B cell (primary cell): ENCODE data around the gene RNF112. TPM values are rescaled to one million over a fixed set of nuclear protein-coding genes. Genes with fewer than 3 reads are reported as not detected.
A peak's percentile ranks its signal among the peaks of the same experiment; 100 is the strongest.

Experiments
- ATAC-seq: fragments of 200-7000 bp; cut with Tn5 transposase; one replicate; pipeline ENCODE4 v1.10.0; 2021; ENCODE audit warnings: low read depth, mild to moderate bottlenecking, moderate number of reproducible peaks, moderate library complexity
- CTCF ChIA-PET: fragments of 350-600 bp; sonication (Branson Sonifier 250); formaldehyde crosslinking; loops from one replicate; lab custom pipeline; 2021; ENCODE audit warnings: antibody characterized with exemption, inconsistent platforms; lab: Charles Lee
- POLR2A ChIA-PET: fragments of 350-600 bp; sonication (Branson Sonifier 250); formaldehyde crosslinking; loops from one replicate; lab custom pipeline; 2021; ENCODE audit warnings: antibody characterized with exemption; lab: Charles Lee
- DNase-seq: peaks from one replicate; pipeline ENCODE4 v3.0.0; 2013
- H2AFZ ChIP-seq: 2 replicates; pipeline ENCODE4 v1.6.1; 2012; ENCODE audit warnings: mild to moderate bottlenecking, low read depth, low read length; ENCODE audit not compliant: insufficient read depth, poor library complexity, severe bottlenecking
- H3K27ac ChIP-seq, 2 donors: 1 replicate in 1 of 2; 2 replicates in 1 of 2; pipeline ENCODE4 v1.5.1; 2012 to 2013; ENCODE audit warnings: low read length in 2 of 2, mild to moderate bottlenecking in 2 of 2, moderate library complexity in 1 of 2
- H3K27me3 ChIP-seq, 4 experiments: fragments of 200-600 bp in 1 of 4; sonication (generic) in 1 of 4; replicated peaks in 1 of 4; 1 replicate in 2 of 4; 2 replicates in 2 of 4; pipeline versions ENCODE4 v1.6.1 to v1.7.0; 2013 to 2016; ENCODE audit warnings: low read length in 3 of 4, mild to moderate bottlenecking in 2 of 4, mixed read lengths in 1 of 4, moderate library complexity in 1 of 4; ENCODE audit not compliant: insufficient read depth in 4 of 4, control insufficient read depth in 3 of 4; ENCODE audit errors: control extremely low read depth in 1 of 4
- H3K36me3 ChIP-seq, 2 experiments: replicated peaks in 1 of 2; 1 replicate in 1 of 2; 2 replicates in 1 of 2; pipeline versions ENCODE4 v1.6.1 to v1.7.1; 2013; ENCODE audit warnings: low read length in 1 of 2; ENCODE audit not compliant: insufficient read depth in 2 of 2, control insufficient read depth in 1 of 2; ENCODE audit errors: control extremely low read depth in 1 of 2, extremely low read depth in 1 of 2
- H3K4me1 ChIP-seq, 2 donors: fragments of 200-600 bp in 1 of 2; sonication (generic) in 1 of 2; 1 replicate in 1 of 2; 2 replicates in 1 of 2; pipeline versions ENCODE4 v1.5.1 to v1.6.1; 2013 to 2017; ENCODE audit warnings: low read length in 2 of 2; ENCODE audit not compliant: control insufficient read depth in 2 of 2, insufficient read depth in 2 of 2
- H3K4me2 ChIP-seq: replicated peaks from 2 replicates; pipeline ENCODE3; 2012; ENCODE audit warnings: mild to moderate bottlenecking, low read depth, low read length; ENCODE audit not compliant: poor library complexity, severe bottlenecking
- H3K4me3 ChIP-seq, 5 experiments: fragments of 200-600 bp in 1 of 5; sonication (generic) in 1 of 5; 1 replicate in 3 of 5; 2 replicates in 2 of 5; pipeline versions ENCODE4 v1.5.1 to v1.7.0; 2011 to 2016; ENCODE audit warnings: low read length in 4 of 5, mild to moderate bottlenecking in 4 of 5, low read depth in 2 of 5, control low read depth in 1 of 5, moderate library complexity in 1 of 5; ENCODE audit not compliant: insufficient read depth in 1 of 5; ENCODE audit errors: control extremely low read depth in 1 of 5, extremely low read depth in 1 of 5
- H3K79me2 ChIP-seq: fragments of 200-600 bp; sonication (generic); one replicate; pipeline ENCODE4 v1.6.0; 2016; ENCODE audit warnings: low read length; ENCODE audit not compliant: control insufficient read depth, insufficient read depth
- H3K9ac ChIP-seq: fragments of 200-600 bp; sonication (generic); 2 replicates; pipeline ENCODE4 v1.6.1; 2017; ENCODE audit warnings: mild to moderate bottlenecking, low read length, moderate library complexity
- H3K9me3 ChIP-seq, 3 donors: one replicate each; pipeline versions ENCODE4 v1.6.1 to v1.7.1; 2013; ENCODE audit warnings: low read length in 2 of 3; ENCODE audit not compliant: control insufficient read depth in 2 of 3, insufficient read depth in 1 of 3; ENCODE audit errors: control extremely low read depth in 1 of 3
- H4K20me1 ChIP-seq: 2 replicates; pipeline ENCODE4 v1.6.0; 2012; ENCODE audit warnings: mild to moderate bottlenecking, low read length; ENCODE audit not compliant: insufficient read depth, control insufficient read depth, poor library complexity, severe bottlenecking
- H3K27ac Mint-ChIP-seq: one replicate; pipeline ENCODE4 v1.8.0; 2021; ENCODE audit warnings: mixed read lengths
- H3K27me3 Mint-ChIP-seq: one replicate; pipeline ENCODE4 v1.8.0; 2021; ENCODE audit warnings: mixed read lengths
- H3K4me1 Mint-ChIP-seq: one replicate; pipeline ENCODE4 v1.8.0; 2021; ENCODE audit warnings: mixed read lengths
- H3K4me3 Mint-ChIP-seq: one replicate; pipeline ENCODE4 v1.8.0; 2021; ENCODE audit warnings: mixed read lengths
- H3K9me3 Mint-ChIP-seq: one replicate; pipeline ENCODE4 v1.8.0; 2022; ENCODE audit warnings: mixed read lengths; ENCODE audit not compliant: insufficient read depth
- EZH2 ChIP-seq: IDR thresholded peaks from 2 replicates; pipeline ENCODE4 v1.6.1; 2012; ENCODE audit warnings: borderline replicate concordance, low read depth, mild to moderate bottlenecking, moderate library complexity, low read length; ENCODE audit not compliant: insufficient read depth, poor library complexity, severe bottlenecking
- WGBS: methylation state at CpG from one replicate; pipeline ENCODE4 v1.1.5; 2013; ENCODE audit warnings: missing lambda C conversion rate; ENCODE audit not compliant: insufficient coverage; 5-methylcytosine and 5-hydroxymethylcytosine counted together
- intact Hi-C: fragments of 100-400 bp; cut with micrococcal nuclease; formaldehyde crosslinking; loops from one replicate; pipeline ENCODE4 v1.10.0; 2022
- polyA plus RNA-seq: library from polyadenylated mRNA; depleted of rRNA; stranded (reverse); fragments of >200 nt; gene quantifications from 2 replicates; pipeline ENCODE4 v1.2.3, GENCODE V29; 2012
- total RNA-seq, 2 donors: library from RNA; stranded (reverse); fragments of 120-200 nt in 1 of 2; gene quantifications; 1 replicate in 1 of 2; 2 replicates in 1 of 2; pipeline versions ENCODE4 v1.2.3 to v1.2.4, GENCODE V29; 2013 to 2022
- TF ChIP-seq, protein P1 (sequence below): fragments of 200-600 bp; IDR thresholded peaks from one replicate; pipeline ENCODE4 v1.8.0; 2022; ENCODE audit warnings: antibody characterized with exemption, mild to moderate bottlenecking

The RNF112 gene
- total and polyA plus RNA-seq, 2 donors (not counting 1 experiment from before 2014, with no cell fraction given): 0.30 to 0.62 TPM

GRCh38 chr17:19447085-19447583, 36.1 kb downstream of the RNF112 start:
- H3K9ac ChIP-seq: no peak overlapping the region
- no peak overlapping the region for H3K4me3 ChIP-seq
- DNase-seq (peak; percentile 80), ATAC-seq (peak; percentile 71)
- no peaks in the 10 kb centered on the region for H4K20me1 ChIP-seq
- Mint-ChIP-seq H3K4me1 (no peaks in the 10 kb centered on the region), H3K27ac (no peak overlapping the region), H3K9me3 (peaks cover 7% of the 10 kb centered on the region), H3K27me3 (peaks cover 22% of the 10 kb centered on the region), H3K4me3 (no peak overlapping the region)
- intact Hi-C loops: loop anchor here (1.0 to 2.0 kb wide), 3 partner anchors 16 to 130 kb away; partner anchors contain the start of gene B9D1
- no peaks in the 10 kb centered on the region for H3K36me3 ChIP-seq
- CTCF ChIA-PET: interaction anchor here (0.6 to 6.0 kb wide), 21 partner anchors 10 to 593 kb away, joined by 3 to 133 read pairs (median 4); partner anchors contain the start of genes B9D1 and MAPK7
- H2AFZ ChIP-seq: no peak overlapping the region
- H3K79me2 ChIP-seq: no peaks in the 10 kb centered on the region
- H3K9me3 ChIP-seq: peaks cover 1 to 13% (median 13%) of the 10 kb centered on the region in 3 donors
- 50% methylated on average over 2 of the region's 3 CpGs for WGBS
- no peak overlapping the region for H3K27ac ChIP-seq
- POLR2A ChIA-PET: no interaction called here
- H3K4me2 ChIP-seq: no peak overlapping the region
- no peaks in the 10 kb centered on the region for H3K4me1 ChIP-seq
- H3K27me3 ChIP-seq: peaks cover 0 to 15% (median 5%) of the 10 kb centered on the region in 4 experiments
- TF ChIP-seq EZH2: no peak
- TF ChIP-seq, protein P1, sequence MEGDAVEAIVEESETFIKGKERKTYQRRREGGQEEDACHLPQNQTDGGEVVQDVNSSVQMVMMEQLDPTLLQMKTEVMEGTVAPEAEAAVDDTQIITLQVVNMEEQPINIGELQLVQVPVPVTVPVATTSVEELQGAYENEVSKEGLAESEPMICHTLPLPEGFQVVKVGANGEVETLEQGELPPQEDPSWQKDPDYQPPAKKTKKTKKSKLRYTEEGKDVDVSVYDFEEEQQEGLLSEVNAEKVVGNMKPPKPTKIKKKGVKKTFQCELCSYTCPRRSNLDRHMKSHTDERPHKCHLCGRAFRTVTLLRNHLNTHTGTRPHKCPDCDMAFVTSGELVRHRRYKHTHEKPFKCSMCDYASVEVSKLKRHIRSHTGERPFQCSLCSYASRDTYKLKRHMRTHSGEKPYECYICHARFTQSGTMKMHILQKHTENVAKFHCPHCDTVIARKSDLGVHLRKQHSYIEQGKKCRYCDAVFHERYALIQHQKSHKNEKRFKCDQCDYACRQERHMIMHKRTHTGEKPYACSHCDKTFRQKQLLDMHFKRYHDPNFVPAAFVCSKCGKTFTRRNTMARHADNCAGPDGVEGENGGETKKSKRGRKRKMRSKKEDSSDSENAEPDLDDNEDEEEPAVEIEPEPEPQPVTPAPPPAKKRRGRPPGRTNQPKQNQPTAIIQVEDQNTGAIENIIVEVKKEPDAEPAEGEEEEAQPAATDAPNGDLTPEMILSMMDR: peak; percentile 92
